Measurements from ENCODE around the gene PATE1.

The PATE1 gene

GRCh38 chr11:125797641-125798040, 51.6 kb downstream of the PATE1 start:
- DNase-seq = no peak

Measured in inflammatory macrophage (primary cell).